PC-3 (cell line): ENCODE results near the gene JAKMIP1. TPM values are rescaled to one million over a fixed set of nuclear protein-coding genes. Genes with fewer than 3 reads are reported as not detected.

Experiments used
- ATAC-seq: fragments of 200-7000 bp; cut with Tn5 transposase; 2 replicates; pipeline ENCODE4 v1.9.1; 2020; ENCODE audit warnings: mild to moderate bottlenecking, moderate library complexity
- BruUV-seq: library from RNA; stranded (reverse); fragments of 400-500 nt; replicated peaks from 2 replicates; lab custom pipeline; 2021; lab: Mats Ljungman, UMichigan
- CTCF ChIA-PET: fragments of 300-600 bp; sonication (Branson Sonifier 250); formaldehyde crosslinking; loops from one replicate; lab custom pipeline; 2022; ENCODE audit warnings: antibody characterized with exemption; lab: Charles Lee
- POLR2A ChIA-PET: fragments of 300-600 bp; sonication (Branson Sonifier 250); formaldehyde crosslinking; loops from one replicate; lab custom pipeline; 2022; ENCODE audit warnings: antibody characterized with exemption; ENCODE audit not compliant: unreplicated experiment; lab: Charles Lee
- DNase-seq: peaks from one replicate; pipeline ENCODE4 v3.0.0-alpha.2; 2015
- H2AFZ ChIP-seq: fragments of 300-600 bp; sonication (generic); 2 replicates; pipeline ENCODE4 v1.6.0; 2016; ENCODE audit warnings: antibody characterized with exemption, low read length
- H3F3A ChIP-seq: fragments of 300-600 bp; sonication (generic); one replicate; pipeline ENCODE4 v1.6.0; 2017; ENCODE audit warnings: antibody characterized with exemption, low read length, control low read depth, mild to moderate bottlenecking; ENCODE audit not compliant: unreplicated experiment
- H3K27ac ChIP-seq: fragments of 300-600 bp; sonication (generic); 2 replicates; pipeline ENCODE4 v1.5.1; 2016; ENCODE audit warnings: mild to moderate bottlenecking, low read length
- H3K27me3 ChIP-seq: fragments of 300-600 bp; sonication (generic); 2 replicates; pipeline ENCODE4 v1.6.1; 2016; ENCODE audit warnings: low read length, mixed read lengths
- H3K36me3 ChIP-seq: fragments of 300-600 bp; sonication (generic); 2 replicates; pipeline ENCODE4 v1.6.1; 2016; ENCODE audit warnings: low read depth, mixed run types, low read length, mixed read lengths
- H3K4me1 ChIP-seq: fragments of 300-600 bp; sonication (generic); 2 replicates; pipeline ENCODE4 v1.5.1; 2016; ENCODE audit warnings: low read length; ENCODE audit not compliant: insufficient read depth
- H3K4me2 ChIP-seq: fragments of 300-600 bp; sonication (generic); 2 replicates; pipeline ENCODE4 v1.6.0; 2016; ENCODE audit warnings: low read length
- H3K4me3 ChIP-seq: fragments of 300-600 bp; sonication (generic); 2 replicates; pipeline ENCODE4 v1.5.1; 2016; ENCODE audit warnings: mild to moderate bottlenecking, low read length, mixed read lengths
- H3K79me2 ChIP-seq: fragments of 300-600 bp; sonication (generic); 2 replicates; pipeline ENCODE4 v1.6.1; 2017; ENCODE audit warnings: low read length, mixed read lengths
- H3K9ac ChIP-seq: fragments of 300-600 bp; sonication (generic); 2 replicates; pipeline ENCODE4 v1.6.0; 2016; ENCODE audit warnings: mild to moderate bottlenecking, low read length
- H3K9me2 ChIP-seq: fragments of 300-600 bp; sonication (generic); replicated peaks from 2 replicates; pipeline ENCODE4 v1.6.1; 2016; ENCODE audit warnings: mixed run types, low read length, mixed read lengths
- H3K9me3 ChIP-seq: fragments of 300-600 bp; sonication (generic); 2 replicates; pipeline ENCODE4 v1.6.1; 2016; ENCODE audit warnings: low read length, mixed read lengths
- H4K20me1 ChIP-seq: fragments of 300-600 bp; sonication (generic); 2 replicates; pipeline ENCODE4 v1.6.1; 2016; ENCODE audit warnings: low read length, mixed read lengths
- CTCF ChIP-seq: fragments of 300-600 bp; sonication (generic); conservative IDR thresholded peaks from 2 replicates; pipeline ENCODE4 v1.5.1; 2017; ENCODE audit warnings: antibody characterized with exemption, low read depth, mild to moderate bottlenecking, low read length
- EZH2 ChIP-seq: fragments of 300-600 bp; sonication (generic); IDR thresholded peaks from one replicate; pipeline ENCODE4 v1.6.1; 2017; ENCODE audit warnings: antibody characterized with exemption, mild to moderate bottlenecking, low read length; ENCODE audit not compliant: unreplicated experiment
- EZH2phosphoT487 ChIP-seq: fragments of 300-600 bp; sonication (generic); IDR thresholded peaks from 2 replicates; pipeline ENCODE4 v1.6.1; 2018; ENCODE audit warnings: mild to moderate bottlenecking, antibody characterized with exemption, low read length, borderline replicate concordance
- intact Hi-C: fragments of 100-400 bp; cut with micrococcal nuclease; formaldehyde crosslinking; loops from 2 replicates; pipeline ENCODE4 v1.9.0; 2023
- total RNA-seq: library from RNA; depleted of rRNA; stranded (reverse); fragments of >200 nt; gene quantifications from 2 replicates; pipeline ENCODE4 v1.2.3, GENCODE V29; 2014

JAKMIP1 gene
- total RNA-seq, 1 experiment from 2014 or later: 0.04 TPM

- POLR2A ChIA-PET: no interaction called here
- no peak for TF ChIP-seq EZH2phosphoT487
- TF ChIP-seq CTCF: no peak
- no peak for TF ChIP-seq EZH2
- DNase-seq (no peak), ATAC-seq (no peak)
- H3K36me3 ChIP-seq: no peaks in the 10 kb centered on the region
- no peak overlapping the region for H2AFZ ChIP-seq
- H3K79me2 ChIP-seq: no peaks in the 10 kb centered on the region
- H3K4me2 ChIP-seq: no peak overlapping the region
- H3K9me2 ChIP-seq: no peaks in the 10 kb centered on the region
- intact Hi-C loops: no loop called here
- H3K9me3 ChIP-seq: no peaks in the 10 kb centered on the region
- no peaks in the 10 kb centered on the region for H4K20me1 ChIP-seq
- H3K4me1 ChIP-seq: no peaks in the 10 kb centered on the region
- H3K9ac ChIP-seq: no peak overlapping the region
- no peaks in the 10 kb centered on the region for H3F3A ChIP-seq
- CTCF ChIA-PET: no interaction called here
- H3K27me3 ChIP-seq: no peaks in the 10 kb centered on the region
- BruUV-seq: no TSS peak
- no peak overlapping the region for H3K27ac ChIP-seq
- no peak overlapping the region for H3K4me3 ChIP-seq
Observed at GRCh38 chr4:6246170-6246634, 45.9 kb upstream of the JAKMIP1 start.

DNA sequence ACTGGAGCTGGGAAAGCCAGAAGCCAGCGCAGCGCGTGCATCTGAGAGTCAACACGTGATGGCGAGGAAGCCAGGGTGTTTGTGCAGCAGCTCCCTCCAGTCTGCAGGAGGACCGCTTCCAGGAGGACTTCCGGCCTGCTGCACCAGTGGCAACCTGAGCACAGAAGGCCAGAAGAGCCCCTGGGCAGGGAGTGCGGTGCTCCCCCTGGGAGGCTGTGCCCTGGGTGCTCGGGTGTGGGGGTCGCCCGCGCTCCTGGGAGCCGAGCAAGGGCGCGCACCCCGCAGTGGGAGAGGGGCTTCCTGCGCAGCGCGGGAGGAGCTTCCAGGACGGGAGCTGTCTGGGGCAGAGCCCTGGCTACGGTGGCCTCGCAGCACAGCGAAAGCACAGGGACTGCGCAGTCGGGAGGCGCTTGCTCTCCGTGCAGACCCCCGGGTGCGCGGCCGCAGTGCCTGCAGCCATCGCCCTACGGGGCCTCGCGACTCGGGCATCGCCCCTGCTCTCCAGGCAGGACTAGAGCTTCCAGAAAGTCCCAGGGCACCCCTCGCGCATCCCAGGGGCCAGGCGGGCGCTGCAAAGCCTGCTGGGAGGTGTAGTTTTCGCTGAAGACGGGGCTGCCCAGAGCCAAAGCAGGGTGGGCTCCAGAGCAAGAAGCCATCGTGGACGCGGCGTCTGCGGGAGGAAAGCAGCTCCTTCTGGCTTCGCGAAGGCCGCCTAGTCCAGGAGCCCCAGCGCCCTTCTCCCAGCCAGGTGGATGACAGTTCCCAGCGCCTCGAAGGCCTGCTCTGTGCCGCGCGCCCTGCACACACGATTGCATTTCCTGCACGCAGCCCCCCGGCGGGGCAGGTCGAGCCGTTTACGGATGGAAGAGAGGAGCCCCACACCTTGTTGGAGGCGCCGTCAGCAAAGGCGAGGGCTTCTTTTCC is 45.2 kb upstream of the JAKMIP1 start:
- H3K27me3 ChIP-seq: no peaks in the 10 kb centered on the region
- no peak overlapping the region for H3K4me3 ChIP-seq
- no peak overlapping the region for H3K4me2 ChIP-seq
- ChIA-PET POLR2A (no interaction called here), CTCF (no interaction called here)
- H3K9me3 ChIP-seq: no peaks in the 10 kb centered on the region
- intact Hi-C loops: no loop called here
- TF ChIP-seq EZH2: no peak
- TF ChIP-seq EZH2phosphoT487: no peak
- no peak for TF ChIP-seq CTCF
- no peaks in the 10 kb centered on the region for H3K79me2 ChIP-seq
- ATAC-seq (no peak), DNase-seq (no peak)
- no peak overlapping the region for H3K9ac ChIP-seq
- H3K27ac ChIP-seq: no peak overlapping the region
- no peaks in the 10 kb centered on the region for H3K4me1 ChIP-seq
- no peaks in the 10 kb centered on the region for H4K20me1 ChIP-seq
- no peaks in the 10 kb centered on the region for H3F3A ChIP-seq
- H3K36me3 ChIP-seq: no peaks in the 10 kb centered on the region
- no peaks in the 10 kb centered on the region for H3K9me2 ChIP-seq
- no TSS peak for BruUV-seq
- H2AFZ ChIP-seq: no peak overlapping the region
